Thoracic aorta (tissue), 2 donors: ENCODE data around the gene PRKCA. TPM values are rescaled to one million over a fixed set of nuclear protein-coding genes. Genes with fewer than 3 reads are reported as not detected.

ENCODE experiments used
- ATAC-seq: fragments of 150-250 bp; one replicate; pipeline ENCODE4 v1.8.0; 2017; ENCODE audit warnings: low read depth; ENCODE audit not compliant: insufficient number of reproducible peaks, low FRiP score
- DNase-seq: peaks from one replicate; pipeline ENCODE4 v3.0.0-alpha.2; 2020; ENCODE audit warnings: low spot score
- H3K27ac ChIP-seq, 2 donors: fragments of 200-600 bp; sonication (generic); 1 replicate in 1 of 2; 2 replicates in 1 of 2; pipeline ENCODE4 v1.5.1; 2016; ENCODE audit warnings: mild to moderate bottlenecking in 2 of 2, moderate library complexity in 2 of 2
- H3K27me3 ChIP-seq: fragments of 200-600 bp; sonication (generic); replicated peaks from 2 replicates; pipeline ENCODE4 v1.6.0; 2016; ENCODE audit warnings: mild to moderate bottlenecking; ENCODE audit not compliant: insufficient read depth
- H3K36me3 ChIP-seq: fragments of 200-600 bp; sonication (generic); one replicate; pipeline ENCODE4 v1.5.1; 2016
- H3K4me1 ChIP-seq, 2 donors: fragments of 200-600 bp; sonication (generic); 1 replicate in 1 of 2; 2 replicates in 1 of 2; pipeline versions ENCODE4 v1.5.1 to v1.6.0; 2016; ENCODE audit warnings: low read depth in 2 of 2, mild to moderate bottlenecking in 1 of 2; ENCODE audit not compliant: control insufficient read depth in 1 of 2
- H3K4me3 ChIP-seq: fragments of 200-600 bp; sonication (generic); 2 replicates; pipeline ENCODE4 v1.5.1; 2016; ENCODE audit warnings: mild to moderate bottlenecking
- H3K9me3 ChIP-seq: fragments of 200-600 bp; sonication (generic); 2 replicates; pipeline ENCODE4 v1.5.1; 2016
- total RNA-seq, 2 donors: library from RNA; depleted of rRNA; stranded (reverse); fragments of >200 nt; gene quantifications; one replicate each; pipeline versions ENCODE4 v1.1.0 to v1.2.3, GENCODE V29; 2016
- TF ChIP-seq, protein P1 (sequence below): fragments of 200-600 bp; sonication (generic); IDR thresholded peaks from one replicate; pipeline ENCODE4 v1.5.1; 2019; ENCODE audit warnings: antibody characterized with exemption

Gene PRKCA
- total RNA-seq, 2 donors from 2014 or later, result 9.1 to 11.6 TPM

DNA sequence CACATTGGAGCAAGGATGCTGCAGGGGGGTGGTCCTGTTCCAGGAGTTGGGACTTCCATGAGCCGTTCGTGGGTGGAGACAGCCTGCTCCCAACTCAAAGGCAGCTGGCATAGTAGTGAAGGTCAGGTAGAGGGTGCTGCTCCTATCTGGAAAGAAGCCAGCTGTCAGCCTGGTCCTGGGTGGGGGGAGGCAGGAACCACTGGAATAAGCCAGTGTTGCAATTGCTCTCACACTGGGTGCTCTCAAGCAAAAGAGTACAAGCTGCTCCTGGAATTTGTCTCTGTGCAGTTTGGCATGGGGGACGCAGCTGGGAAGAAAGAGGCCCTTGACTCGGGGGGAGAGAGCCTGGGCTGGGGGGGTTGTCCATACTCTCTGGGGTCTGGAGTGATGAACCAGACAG lies 541.2 kb downstream of the PRKCA start:
- H3K27me3 ChIP-seq, result no peaks in the 10 kb centered on the region
- ATAC-seq (no peak), DNase-seq (no peak)
- H3K4me1 ChIP-seq, result no peaks in the 10 kb centered on the region
- no peaks in the 10 kb centered on the region for H3K9me3 ChIP-seq
- no peaks in the 10 kb centered on the region for H3K36me3 ChIP-seq
- TF ChIP-seq, protein P1, sequence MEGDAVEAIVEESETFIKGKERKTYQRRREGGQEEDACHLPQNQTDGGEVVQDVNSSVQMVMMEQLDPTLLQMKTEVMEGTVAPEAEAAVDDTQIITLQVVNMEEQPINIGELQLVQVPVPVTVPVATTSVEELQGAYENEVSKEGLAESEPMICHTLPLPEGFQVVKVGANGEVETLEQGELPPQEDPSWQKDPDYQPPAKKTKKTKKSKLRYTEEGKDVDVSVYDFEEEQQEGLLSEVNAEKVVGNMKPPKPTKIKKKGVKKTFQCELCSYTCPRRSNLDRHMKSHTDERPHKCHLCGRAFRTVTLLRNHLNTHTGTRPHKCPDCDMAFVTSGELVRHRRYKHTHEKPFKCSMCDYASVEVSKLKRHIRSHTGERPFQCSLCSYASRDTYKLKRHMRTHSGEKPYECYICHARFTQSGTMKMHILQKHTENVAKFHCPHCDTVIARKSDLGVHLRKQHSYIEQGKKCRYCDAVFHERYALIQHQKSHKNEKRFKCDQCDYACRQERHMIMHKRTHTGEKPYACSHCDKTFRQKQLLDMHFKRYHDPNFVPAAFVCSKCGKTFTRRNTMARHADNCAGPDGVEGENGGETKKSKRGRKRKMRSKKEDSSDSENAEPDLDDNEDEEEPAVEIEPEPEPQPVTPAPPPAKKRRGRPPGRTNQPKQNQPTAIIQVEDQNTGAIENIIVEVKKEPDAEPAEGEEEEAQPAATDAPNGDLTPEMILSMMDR, result no peak
- H3K4me3 ChIP-seq, result no peak overlapping the region
- no peak overlapping the region for H3K27ac ChIP-seq

DNA sequence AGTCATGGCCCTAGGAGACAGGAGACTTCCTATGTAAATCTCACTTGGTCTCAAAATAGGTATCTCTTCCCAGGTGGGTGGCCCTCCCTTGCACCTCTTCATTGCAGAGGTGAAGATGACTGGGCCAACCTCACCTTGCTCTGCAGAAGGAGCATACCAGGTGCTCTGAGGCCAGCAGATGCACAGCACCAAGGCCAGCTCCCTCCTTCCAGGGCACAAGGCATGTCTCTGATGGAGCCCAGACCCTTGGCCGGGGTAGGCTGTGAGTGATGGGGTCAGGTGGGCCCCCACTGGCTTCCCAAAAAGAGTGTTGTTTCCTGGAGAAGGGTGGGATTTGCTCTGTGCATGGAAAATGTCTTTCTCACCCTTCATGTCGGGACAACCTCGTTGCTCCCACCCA lies 545.3 kb downstream of the PRKCA start:
- TF ChIP-seq, protein P1, result no peak
- H3K4me3 ChIP-seq, result no peak overlapping the region
- no peaks in the 10 kb centered on the region for H3K9me3 ChIP-seq
- no peaks in the 10 kb centered on the region for H3K36me3 ChIP-seq
- no peaks in the 10 kb centered on the region for H3K4me1 ChIP-seq
- DNase-seq, result no peak
- H3K27me3 ChIP-seq, result no peaks in the 10 kb centered on the region
- no peak overlapping the region for H3K27ac ChIP-seq
- no peak for ATAC-seq

DNA sequence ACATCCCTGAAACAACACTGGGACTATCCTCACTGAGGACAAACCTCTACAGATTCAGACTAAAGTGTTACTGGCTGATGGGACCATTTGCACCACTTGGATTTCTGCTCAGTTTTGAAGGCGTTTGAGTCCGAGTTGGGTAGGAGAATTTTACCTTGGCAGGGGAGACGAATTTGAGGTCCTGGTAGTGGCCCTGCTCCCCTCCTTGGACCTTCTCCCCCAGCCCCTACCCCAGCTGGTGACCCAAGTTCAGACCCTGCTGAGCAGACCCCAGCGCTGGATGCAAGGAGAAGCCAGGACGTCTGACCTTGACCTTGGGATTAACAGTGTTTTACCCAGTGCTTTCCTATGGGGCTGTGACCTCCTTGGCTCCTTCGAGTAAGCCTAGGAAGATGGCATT lies 546.1 kb downstream of the PRKCA start:
- Histone ChIP-seq H3K4me1 (no peaks in the 10 kb centered on the region), H3K9me3 (no peaks in the 10 kb centered on the region), H3K36me3 (no peaks in the 10 kb centered on the region), H3K27me3 (no peaks in the 10 kb centered on the region), H3K4me3 (no peak overlapping the region), H3K27ac (no peak overlapping the region)
- TF ChIP-seq, protein P1, result no peak
- ATAC-seq, result no peak
- no peak for DNase-seq

DNA sequence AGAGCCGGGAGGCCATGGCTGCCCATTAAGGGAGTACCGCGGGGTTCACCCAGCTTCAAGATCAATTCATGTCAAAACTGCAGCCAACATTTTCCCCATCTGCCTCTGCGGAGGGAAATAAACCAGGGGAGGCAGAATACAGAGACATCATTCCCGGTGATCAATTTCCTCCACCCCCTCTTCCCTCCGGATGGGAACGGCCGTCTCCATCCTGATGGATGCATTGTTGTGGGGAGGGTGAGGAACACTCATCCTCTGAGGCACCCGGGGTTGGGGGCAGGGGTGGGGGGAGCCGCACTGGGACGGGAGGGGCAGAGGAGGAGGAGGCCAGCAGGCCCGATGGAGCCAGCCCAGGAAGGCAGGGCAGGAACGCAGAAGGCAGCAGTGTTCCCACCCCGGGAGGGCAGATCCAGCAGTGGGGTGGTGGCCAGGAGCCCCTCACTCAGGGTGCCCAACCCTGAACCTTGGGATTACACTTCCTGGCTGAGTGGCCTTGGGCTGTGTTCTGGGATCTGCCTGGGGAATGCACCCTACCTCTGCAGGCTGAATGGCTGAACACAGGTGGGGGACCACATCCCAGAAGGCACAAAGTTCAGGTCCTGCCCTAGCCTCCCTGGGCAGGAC lies 546.7 kb downstream of the PRKCA start:
- no peaks in the 10 kb centered on the region for H3K9me3 ChIP-seq
- no peaks in the 10 kb centered on the region for H3K27me3 ChIP-seq
- H3K27ac ChIP-seq, result no peak overlapping the region
- H3K36me3 ChIP-seq, result no peaks in the 10 kb centered on the region
- H3K4me3 ChIP-seq, result no peak overlapping the region
- DNase-seq, result no peak
- no peak for ATAC-seq
- TF ChIP-seq, protein P1, result no peak
- no peaks in the 10 kb centered on the region for H3K4me1 ChIP-seq

DNA sequence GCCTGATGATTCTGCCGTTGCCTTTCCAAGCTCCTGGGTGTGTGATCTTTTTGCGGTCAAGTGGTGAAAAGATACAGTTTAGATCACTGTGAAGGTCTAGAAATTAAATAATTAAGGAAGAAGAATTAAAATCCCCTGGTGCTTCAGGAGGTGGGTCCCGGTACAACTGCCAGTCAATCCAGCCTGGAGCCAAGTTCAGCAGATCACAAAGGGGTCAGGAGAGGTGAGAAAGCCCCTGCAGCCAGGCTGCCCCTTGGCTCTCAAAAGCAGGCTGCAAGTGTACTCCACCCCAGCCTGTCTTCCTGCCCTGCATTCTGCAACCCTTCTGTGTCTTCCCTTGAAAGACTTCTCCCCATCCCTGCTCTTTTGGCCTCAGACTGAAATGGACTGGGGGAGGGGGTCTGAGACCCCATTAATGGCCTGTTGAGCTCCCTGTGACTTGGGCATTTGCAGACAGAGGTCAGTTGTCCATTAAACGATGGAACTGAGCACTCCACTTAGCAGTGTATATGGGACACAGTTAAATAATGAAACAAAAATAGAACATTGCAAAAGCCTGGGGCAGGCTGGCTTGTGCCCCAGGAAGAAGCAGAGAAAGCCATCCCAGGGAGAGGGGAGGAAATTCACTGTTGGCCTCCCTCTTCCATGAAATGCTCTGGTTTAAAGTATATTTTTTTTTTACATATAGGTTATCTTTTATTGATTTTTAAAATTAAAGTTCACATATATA lies 547.6 kb downstream of the PRKCA start:
- TF ChIP-seq, protein P1, result no peak
- ATAC-seq, result no peak
- no peaks in the 10 kb centered on the region for H3K9me3 ChIP-seq
- DNase-seq, result no peak
- no peak overlapping the region for H3K27ac ChIP-seq
- no peaks in the 10 kb centered on the region for H3K4me1 ChIP-seq
- no peaks in the 10 kb centered on the region for H3K36me3 ChIP-seq
- no peak overlapping the region for H3K4me3 ChIP-seq
- H3K27me3 ChIP-seq, result no peaks in the 10 kb centered on the region
